ENCODE data around the gene NELFB. TPM values are rescaled to one million over a fixed set of nuclear protein-coding genes. Genes with fewer than 3 reads are reported as not detected.

Gene NELFB
- total and polyA plus RNA-seq, 2 of the 4 experiments (the other 2 are of a cell fraction) = 36.9 to 66.0 TPM

DNA sequence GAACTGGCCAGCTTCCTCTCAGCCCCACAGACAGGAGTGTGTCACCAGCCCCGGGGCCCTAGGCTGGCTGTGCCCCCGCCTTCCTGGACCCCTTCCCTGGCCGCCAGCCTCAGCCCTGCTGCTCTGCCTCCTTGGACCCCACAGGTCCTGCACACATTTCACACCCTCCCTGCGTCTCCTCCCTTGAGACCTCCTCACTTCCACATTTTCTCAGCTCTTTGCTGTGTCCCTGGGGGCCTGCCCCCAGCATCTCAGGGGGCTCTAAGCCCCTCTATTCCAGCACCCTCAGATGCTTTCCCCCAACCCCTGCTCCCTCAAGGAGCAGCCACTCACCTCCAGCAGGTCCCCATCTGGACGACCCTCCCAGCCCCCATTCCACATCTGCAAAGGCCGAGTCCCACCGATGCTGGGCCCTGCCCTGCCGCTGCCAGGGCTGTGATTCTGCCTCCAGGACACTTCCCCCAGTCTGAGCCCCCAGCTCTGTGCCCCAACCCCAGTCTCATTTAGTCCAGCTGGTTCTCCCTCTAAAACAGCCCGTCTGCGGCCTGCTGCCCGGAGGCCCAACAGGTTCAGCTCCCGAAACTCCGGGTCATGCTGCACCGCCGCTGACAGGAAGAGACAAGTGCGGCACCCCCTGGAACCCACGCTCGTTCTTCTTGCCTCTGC is 20.2 kb upstream of the NELFB start:
- Histone ChIP-seq H3K27me3 (ENCODE audit: control insufficient read depth, insufficient read depth, low read length) (0 out of 2 replicates have a peak, but pooled peaks cover 1% of the 10 kb centered on the region), H2AFZ (replicated peaks; ENCODE audit: low read length, poor library complexity) (peak overlapping the region; percentile 56), H2BK20ac (ENCODE audit: low read depth, low read length) (no peak overlapping the region), H2AK5ac (ENCODE audit: low read depth, low read length) (no peak overlapping the region), H2AK9ac (replicated peaks; ENCODE audit: low read depth, low read length, poor library complexity) (peak overlapping the region; percentile 50), H3K27ac (ENCODE audit: insufficient read depth, low read length) (no peak overlapping the region), H2BK5ac (ENCODE audit: low read depth, low read length, poor library complexity, severe bottlenecking) (no peak overlapping the region), H3K9ac (ENCODE audit: low read depth, low read length) (no peak overlapping the region), H3K4me1 (ENCODE audit: control insufficient read depth, insufficient read depth, low read length) (peaks cover 5% of the 10 kb centered on the region; the same call in 1 of the 2 replicates), H2BK120ac (ENCODE audit: low read depth, low read length) (no peak overlapping the region), H3K36me3 (ENCODE audit: control insufficient read depth, insufficient read depth, low read length) (no peaks in the 10 kb centered on the region), H4K5ac (ENCODE audit: low read depth, low read length) (no peak overlapping the region), H4K20me1 (ENCODE audit: insufficient read depth, low read length) (peaks cover 6% of the 10 kb centered on the region; the same call in 1 of the 2 replicates), H3K4me2 (ENCODE audit: low read depth, low read length) (no peak overlapping the region), H3K14ac (replicated peaks; ENCODE audit: low read depth, low read length) (no peak overlapping the region), H2BK15ac (ENCODE audit: low read depth, low read length) (no peak overlapping the region), H3K9me3 (ENCODE audit: control insufficient read depth, insufficient read depth, low read length) (no peaks in the 10 kb centered on the region), H4K8ac (ENCODE audit: low read depth in 2 of 2, low read length in 2 of 2) (no peak overlapping the region), H3K4me3 (ENCODE audit: insufficient read depth, low read depth, low read length) (no peak overlapping the region), H3K18ac (ENCODE audit: low read depth, low read length) (no peak overlapping the region), H3K56ac (ENCODE audit: extremely low read depth, insufficient read depth, low read length) (no peak overlapping the region), H3K9me1 (ENCODE audit: insufficient read depth, low read length) (no peaks in the 10 kb centered on the region), H4K91ac (ENCODE audit: insufficient read depth, low read depth, low read length) (no peak overlapping the region), H3K23ac (ENCODE audit: low read depth, low read length) (no peak overlapping the region), H3K79me1 (ENCODE audit: low read depth in 1 of 2, low read length in 2 of 2) (peaks cover 8 to 27% of the 10 kb centered on the region in 2 experiments; a peak in 3 of 4 replicates), H3K4ac (ENCODE audit: low read depth, low read length) (no peak overlapping the region)
- ChIA-PET POLR2A (ENCODE audit: unreplicated experiment) (no interaction called here), CTCF (no interaction called here)
- ATAC-seq (ENCODE audit: low read depth) (no peak), DNase-seq (no peak)
- dilution Hi-C loops (cut with HindIII; ENCODE audit: low sequenced_read_pairs, unreplicated experiment) = no loop called here
- intact Hi-C loops (cut with micrococcal nuclease) = no loop called here
- in situ Hi-C loops (cut with MboI; ENCODE audit: low sequenced_read_pairs) = no loop called here
- TF ChIP-seq MXI1 (IDR thresholded peaks at IDR 0.05; ENCODE audit: borderline replicate concordance, low read depth, low read length) (no peak), RFX5 (IDR thresholded peaks at IDR 0.05; ENCODE audit: low read depth, low read length) (no peak), NFE2L2 (IDR thresholded peaks at IDR 0.05; ENCODE audit: low read depth, low read length) (no peak), RCOR1 (IDR thresholded peaks at IDR 0.05; ENCODE audit: insufficient replicate concordance, low read length) (no peak), CHD1 (IDR thresholded peaks at IDR 0.05; ENCODE audit: low read depth, low read length) (no peak), MAZ (IDR thresholded peaks at IDR 0.05; ENCODE audit: borderline replicate concordance, low read depth, low read length) (no peak), POLR2A (IDR thresholded peaks at IDR 0.05; ENCODE audit: low read depth, low read length) (no peak), SMC3 (IDR thresholded peaks at IDR 0.05; ENCODE audit: low read depth, low read length) (no peak), MAFK (IDR thresholded peaks at IDR 0.05; ENCODE audit: low read depth, low read length) (no peak), CEBPB (IDR thresholded peaks at IDR 0.05; ENCODE audit: low read depth, low read length) (no peak), FOS (IDR thresholded peaks at IDR 0.05; ENCODE audit: low read depth, low read length) (no peak), BHLHE40 (IDR thresholded peaks at IDR 0.05; ENCODE audit: low read depth, low read length) (no peak), RAD21 (IDR thresholded peaks at IDR 0.05; ENCODE audit: low read length) (no peak)
- TF ChIP-seq, protein P1, sequence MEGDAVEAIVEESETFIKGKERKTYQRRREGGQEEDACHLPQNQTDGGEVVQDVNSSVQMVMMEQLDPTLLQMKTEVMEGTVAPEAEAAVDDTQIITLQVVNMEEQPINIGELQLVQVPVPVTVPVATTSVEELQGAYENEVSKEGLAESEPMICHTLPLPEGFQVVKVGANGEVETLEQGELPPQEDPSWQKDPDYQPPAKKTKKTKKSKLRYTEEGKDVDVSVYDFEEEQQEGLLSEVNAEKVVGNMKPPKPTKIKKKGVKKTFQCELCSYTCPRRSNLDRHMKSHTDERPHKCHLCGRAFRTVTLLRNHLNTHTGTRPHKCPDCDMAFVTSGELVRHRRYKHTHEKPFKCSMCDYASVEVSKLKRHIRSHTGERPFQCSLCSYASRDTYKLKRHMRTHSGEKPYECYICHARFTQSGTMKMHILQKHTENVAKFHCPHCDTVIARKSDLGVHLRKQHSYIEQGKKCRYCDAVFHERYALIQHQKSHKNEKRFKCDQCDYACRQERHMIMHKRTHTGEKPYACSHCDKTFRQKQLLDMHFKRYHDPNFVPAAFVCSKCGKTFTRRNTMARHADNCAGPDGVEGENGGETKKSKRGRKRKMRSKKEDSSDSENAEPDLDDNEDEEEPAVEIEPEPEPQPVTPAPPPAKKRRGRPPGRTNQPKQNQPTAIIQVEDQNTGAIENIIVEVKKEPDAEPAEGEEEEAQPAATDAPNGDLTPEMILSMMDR (conservative IDR thresholded peaks at IDR 0.05; ENCODE audit: low read depth, low read length) = no peak
- TF ChIP-seq, protein P2, sequence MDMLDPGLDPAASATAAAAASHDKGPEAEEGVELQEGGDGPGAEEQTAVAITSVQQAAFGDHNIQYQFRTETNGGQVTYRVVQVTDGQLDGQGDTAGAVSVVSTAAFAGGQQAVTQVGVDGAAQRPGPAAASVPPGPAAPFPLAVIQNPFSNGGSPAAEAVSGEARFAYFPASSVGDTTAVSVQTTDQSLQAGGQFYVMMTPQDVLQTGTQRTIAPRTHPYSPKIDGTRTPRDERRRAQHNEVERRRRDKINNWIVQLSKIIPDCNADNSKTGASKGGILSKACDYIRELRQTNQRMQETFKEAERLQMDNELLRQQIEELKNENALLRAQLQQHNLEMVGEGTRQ (IDR thresholded peaks at IDR 0.05; ENCODE audit: low read depth, low read length) = no peak
- TF ChIP-seq, protein P3, sequence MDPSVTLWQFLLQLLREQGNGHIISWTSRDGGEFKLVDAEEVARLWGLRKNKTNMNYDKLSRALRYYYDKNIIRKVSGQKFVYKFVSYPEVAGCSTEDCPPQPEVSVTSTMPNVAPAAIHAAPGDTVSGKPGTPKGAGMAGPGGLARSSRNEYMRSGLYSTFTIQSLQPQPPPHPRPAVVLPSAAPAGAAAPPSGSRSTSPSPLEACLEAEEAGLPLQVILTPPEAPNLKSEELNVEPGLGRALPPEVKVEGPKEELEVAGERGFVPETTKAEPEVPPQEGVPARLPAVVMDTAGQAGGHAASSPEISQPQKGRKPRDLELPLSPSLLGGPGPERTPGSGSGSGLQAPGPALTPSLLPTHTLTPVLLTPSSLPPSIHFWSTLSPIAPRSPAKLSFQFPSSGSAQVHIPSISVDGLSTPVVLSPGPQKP (IDR thresholded peaks at IDR 0.05; ENCODE audit: borderline replicate concordance, low read depth, low read length) = no peak
- 84% methylated on average over 12 of the region's 18 CpGs; no CpG with 5 or more reads in 1 of the 2 experiments for WGBS, 2 experiments (ENCODE audit: extremely low coverage in 2 of 2, insufficient read length in 1 of 2)
- BruUV-seq (replicated peaks) = no TSS peak

All from IMR-90 (cell line).